Activated CD4-positive, CD25-positive, alpha-beta regulatory T cell treated with anti-CD3 and anti-CD28 coated beads, Interleukin-2, amount 50 U/mL, for 16 hours (primary cell): ENCODE measurements around the gene ADGRB3.

Experiments used
- DNase-seq: peaks from one replicate; pipeline ENCODE4 v3.0.0-alpha.2; 2020; ENCODE audit warnings: low read depth, low spot score

The ADGRB3 gene

GRCh38 chr6:68701159-68701558 lies 66.1 kb downstream of the ADGRB3 start:
- no peak for DNase-seq

GRCh38 chr6:68704485-68704884 lies 69.4 kb downstream of the ADGRB3 start:
- DNase-seq = no peak

GRCh38 chr6:68709091-68709490 lies 74.0 kb downstream of the ADGRB3 start:
- DNase-seq = no peak

GRCh38 chr6:68709882-68710281 lies 74.8 kb downstream of the ADGRB3 start:
- no peak for DNase-seq

GRCh38 chr6:68710496-68710895 lies 75.4 kb downstream of the ADGRB3 start:
- DNase-seq = no peak

GRCh38 chr6:68710916-68711315 lies 75.8 kb downstream of the ADGRB3 start:
- no peak for DNase-seq

- DNase-seq = no peak
Observed at GRCh38 chr6:68711386-68712000, 76.4 kb downstream of the ADGRB3 start.

GRCh38 chr6:68716620-68717019 lies 81.5 kb downstream of the ADGRB3 start:
- no peak for DNase-seq

- no peak for DNase-seq
Observed at GRCh38 chr6:68718385-68719073, 83.4 kb downstream of the ADGRB3 start.

GRCh38 chr6:68719761-68720160 lies 84.7 kb downstream of the ADGRB3 start:
- no peak for DNase-seq

- no peak for DNase-seq
Observed at GRCh38 chr6:68722891-68723527, 87.9 kb downstream of the ADGRB3 start.

GRCh38 chr6:68724060-68724459 lies 89.0 kb downstream of the ADGRB3 start:
- no peak for DNase-seq

- no peak for DNase-seq
Observed at GRCh38 chr6:68726337-68726736, 91.3 kb downstream of the ADGRB3 start.

- no peak for DNase-seq
Observed at GRCh38 chr6:68726992-68727391, 91.9 kb downstream of the ADGRB3 start.

GRCh38 chr6:68727699-68728098 lies 92.6 kb downstream of the ADGRB3 start:
- DNase-seq = no peak

GRCh38 chr6:68728159-68728979 lies 93.3 kb downstream of the ADGRB3 start:
- no peak for DNase-seq

- no peak for DNase-seq
Observed at GRCh38 chr6:68729377-68729903, 94.4 kb downstream of the ADGRB3 start.

GRCh38 chr6:68730291-68731054 lies 95.4 kb downstream of the ADGRB3 start:
- no peak for DNase-seq

- no peak for DNase-seq
Observed at GRCh38 chr6:68732423-68732822, 97.3 kb downstream of the ADGRB3 start.

- no peak for DNase-seq
Observed at GRCh38 chr6:68735866-68736265, 100.8 kb downstream of the ADGRB3 start.

- no peak for DNase-seq
Observed at GRCh38 chr6:68737061-68737460, 102.0 kb downstream of the ADGRB3 start.
